HG03103 (cell line): ENCODE results near the gene VSIG2.

Source experiments
- ATAC-seq: cut with Tn5 transposase; IDR thresholded peaks from one replicate; pipeline ENCODE4 v1.9.1; 2021; ENCODE audit warnings: low read depth; ENCODE audit not compliant: unreplicated experiment

Gene VSIG2

DNA sequence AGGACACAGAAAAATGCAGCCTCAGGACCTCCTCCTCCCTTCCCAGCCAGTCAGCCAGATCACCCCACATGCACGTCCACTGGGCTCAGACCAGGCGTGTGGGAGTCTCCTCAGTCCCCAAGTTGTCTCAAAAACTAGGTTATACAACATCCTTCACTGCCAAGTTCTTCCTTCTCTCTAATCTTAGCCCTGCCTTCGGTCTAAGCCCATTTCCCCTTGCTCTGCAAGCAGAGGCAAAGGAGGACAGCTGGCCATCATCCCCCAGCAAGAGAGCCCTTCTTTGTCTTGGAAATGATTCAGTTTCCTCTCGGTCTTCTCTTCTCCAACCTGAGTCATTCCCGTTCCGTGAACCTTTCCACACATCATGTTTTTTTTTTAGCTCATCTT, 26.3 kb downstream of the VSIG2 start:
- ATAC-seq, result no peak

- ATAC-seq, result peak; percentile 78
These were observed 26.9 kb downstream of the VSIG2 start for GRCh38 chr11:124724979-124725718.

GRCh38 chr11:124722176-124722575, 29.9 kb downstream of the VSIG2 start:
- no peak for ATAC-seq

DNA sequence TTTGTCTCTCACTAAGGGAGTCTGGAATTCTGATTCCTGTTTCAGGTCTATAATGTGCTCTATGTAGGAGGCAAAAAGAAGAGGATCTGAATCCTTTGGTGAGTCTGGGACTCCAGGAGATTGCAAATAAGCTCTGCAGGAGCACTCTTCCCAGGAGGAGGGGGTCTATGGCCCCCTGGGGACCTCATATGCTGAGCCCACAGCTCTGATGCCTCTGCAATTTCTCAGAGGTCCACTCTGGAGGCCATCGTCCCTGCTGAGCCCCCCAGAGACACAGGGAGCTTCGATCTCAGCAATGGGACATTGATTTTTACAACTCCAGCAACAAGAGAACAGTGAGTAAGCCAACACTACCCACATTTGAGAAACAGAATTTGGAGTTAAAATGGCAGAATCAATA, 32.5 kb downstream of the VSIG2 start:
- ATAC-seq, result no peak

- ATAC-seq, result no peak
These were observed 33.3 kb downstream of the VSIG2 start for GRCh38 chr11:124718801-124719200.

DNA sequence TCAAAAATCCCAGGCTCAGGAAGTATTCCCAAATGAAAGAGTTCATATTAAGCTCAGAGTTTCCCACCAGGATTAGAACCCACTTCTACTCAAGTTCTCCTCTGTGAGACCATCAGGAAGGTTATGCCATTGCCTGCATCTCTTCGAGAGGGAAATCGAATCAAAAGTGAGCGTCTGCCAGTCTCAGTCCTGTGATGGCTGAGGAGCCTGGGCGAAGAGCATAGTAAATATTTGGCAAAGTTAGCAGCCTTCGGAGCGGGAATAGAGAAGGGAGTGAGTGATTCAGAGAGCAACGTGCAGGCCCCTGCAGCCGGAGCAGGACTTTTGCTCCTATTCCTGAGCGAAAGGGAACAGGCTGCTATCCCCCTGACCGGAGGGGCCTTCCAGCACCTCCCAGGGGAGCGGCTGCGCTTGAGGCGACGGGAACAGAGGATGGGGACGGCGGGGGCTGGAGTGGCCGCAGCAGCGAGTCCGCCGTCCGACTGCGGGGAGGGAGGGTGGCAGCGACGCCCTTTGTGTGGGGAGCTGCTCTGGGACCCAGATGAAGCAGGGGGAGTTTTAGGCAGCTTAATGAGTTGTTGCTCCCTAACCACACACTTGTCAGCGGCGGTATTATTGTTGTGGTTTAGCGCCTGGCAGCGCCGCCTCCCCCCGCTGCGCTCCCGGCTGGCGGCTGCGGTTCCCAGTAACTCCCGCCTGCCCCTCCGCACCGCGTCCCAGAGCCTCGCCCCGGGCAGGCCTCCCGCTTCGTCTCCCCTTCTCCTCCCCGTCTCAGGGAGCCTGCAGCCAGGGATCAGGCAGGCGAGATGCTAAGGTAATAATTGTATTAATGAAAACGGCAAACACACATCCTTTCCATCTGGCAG, 34.0 kb downstream of the VSIG2 start:
- no peak for ATAC-seq

- ATAC-seq, result peak; percentile 60
These were observed 34.7 kb downstream of the VSIG2 start for GRCh38 chr11:124717421-124717785.

DNA sequence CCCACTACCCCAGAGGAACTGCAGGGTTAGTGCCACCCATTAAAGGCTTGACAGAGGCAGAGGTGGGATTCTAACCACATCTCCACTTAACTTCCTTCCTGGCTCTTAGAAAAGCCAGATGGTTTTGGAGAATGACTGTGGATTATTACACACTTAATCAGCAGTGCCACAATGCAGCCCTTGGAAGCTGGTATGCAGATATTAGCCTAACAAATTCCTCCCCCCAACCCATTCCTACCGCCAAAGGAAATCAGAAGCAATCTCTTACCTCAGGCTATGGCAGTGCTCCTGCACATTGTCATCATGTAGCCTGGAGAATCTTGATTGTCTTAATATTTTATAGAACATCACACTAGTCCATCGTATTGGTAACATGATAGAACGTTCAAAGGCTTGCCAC, 35.5 kb downstream of the VSIG2 start:
- ATAC-seq, result no peak

DNA sequence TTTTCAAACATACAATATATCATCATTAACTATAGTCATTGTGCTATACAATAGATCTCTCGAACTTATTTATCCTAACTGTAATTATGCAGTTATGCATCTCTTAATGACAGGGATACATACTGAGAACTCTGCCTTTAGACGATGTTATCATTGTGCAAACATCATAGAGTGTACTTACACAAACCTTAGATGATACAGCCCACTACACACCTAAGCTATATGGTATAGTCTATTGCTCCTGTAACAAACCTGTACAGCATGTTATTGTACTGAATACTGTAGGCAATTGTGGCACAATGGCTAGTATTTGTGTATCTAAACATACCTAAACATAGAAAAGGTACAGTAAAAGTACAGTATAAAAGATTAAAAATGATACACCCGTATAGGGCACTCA, 39.7 kb downstream of the VSIG2 start:
- ATAC-seq, result no peak

- ATAC-seq, result no peak
These were observed 44.2 kb downstream of the VSIG2 start for GRCh38 chr11:124707829-124708228.

DNA sequence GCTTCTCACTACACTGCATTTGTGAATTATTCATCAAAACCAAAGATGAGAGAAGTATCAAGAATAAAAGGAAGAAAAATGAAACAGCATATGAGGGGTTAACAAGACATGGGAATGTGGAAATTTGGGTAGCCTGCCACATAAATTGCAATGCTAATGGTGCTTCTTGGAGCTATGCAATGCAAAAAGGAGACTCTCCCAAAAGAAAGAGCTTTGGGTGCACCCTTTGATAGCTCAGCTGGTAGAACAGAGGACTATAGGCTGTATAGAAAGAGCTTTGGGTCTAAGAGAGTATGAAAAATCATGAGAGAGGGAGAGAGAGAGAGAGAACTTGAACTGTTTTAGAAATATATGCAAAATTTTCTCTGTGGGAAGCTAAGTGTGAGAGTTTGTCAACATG, 52.0 kb downstream of the VSIG2 start:
- ATAC-seq, result no peak

GRCh38 chr11:124699547-124699946, 52.5 kb downstream of the VSIG2 start:
- no peak for ATAC-seq
